Natural killer cell treated with Interleukin-12 subunit alpha and Interleukin-12 subunit beta and Interleukin-15 and Interleukin-18, amount 100 ng/mL, for 72 hours (primary cell): ENCODE data around the gene COL24A1. TPM values are rescaled to one million over a fixed set of nuclear protein-coding genes. Genes with fewer than 3 reads are reported as not detected.
"Not testable (repeated sequence)": the region's sequence is repeated elsewhere in the genome, so short reads cannot be mapped to it uniquely, and the experiment has no call there.

ENCODE experiments used
- ATAC-seq, 2 donors: fragments of 150-1000 bp; cut with Tn5 transposase in 1 of 2; sonication (Bioruptor Pico), chemical (Tn5 transposase) in 1 of 2; 2 replicates each; pipeline ENCODE4 v1.10.0; 2021
- DNase-seq: peaks from one replicate; pipeline ENCODE4 v3.0.0; 2022; ENCODE audit warnings: low spot score
- H3K27ac Mint-ChIP-seq, 2 donors: 1 replicate in 1 of 2; 2 replicates in 1 of 2; pipeline ENCODE4 v1.8.0; 2022; ENCODE audit warnings: mixed read lengths in 2 of 2, mild to moderate bottlenecking in 1 of 2, moderate library complexity in 1 of 2
- H3K27me3 Mint-ChIP-seq, 2 donors: 1 replicate in 1 of 2; 2 replicates in 1 of 2; pipeline ENCODE4 v1.8.0; 2022; ENCODE audit warnings: mixed read lengths in 2 of 2
- H3K36me3 Mint-ChIP-seq: one replicate; pipeline ENCODE4 v1.8.0; 2022; ENCODE audit warnings: mixed read lengths
- H3K4me1 Mint-ChIP-seq, 2 donors: 1 replicate in 1 of 2; 2 replicates in 1 of 2; pipeline ENCODE4 v1.8.0; 2022; ENCODE audit warnings: low read depth in 2 of 2, mixed read lengths in 2 of 2, mild to moderate bottlenecking in 1 of 2
- H3K4me3 Mint-ChIP-seq: one replicate; pipeline ENCODE4 v1.8.0; 2022; ENCODE audit warnings: mixed read lengths
- H3K9me3 Mint-ChIP-seq: 2 replicates; pipeline ENCODE4 v1.8.0; 2022; ENCODE audit warnings: mixed read lengths
- total RNA-seq, 2 donors: library from RNA; stranded (reverse); gene quantifications; one replicate each; pipeline ENCODE4 v1.2.3, GENCODE V29; 2022

Gene COL24A1
- total RNA-seq, 2 donors from 2014 or later: not detected

DNA sequence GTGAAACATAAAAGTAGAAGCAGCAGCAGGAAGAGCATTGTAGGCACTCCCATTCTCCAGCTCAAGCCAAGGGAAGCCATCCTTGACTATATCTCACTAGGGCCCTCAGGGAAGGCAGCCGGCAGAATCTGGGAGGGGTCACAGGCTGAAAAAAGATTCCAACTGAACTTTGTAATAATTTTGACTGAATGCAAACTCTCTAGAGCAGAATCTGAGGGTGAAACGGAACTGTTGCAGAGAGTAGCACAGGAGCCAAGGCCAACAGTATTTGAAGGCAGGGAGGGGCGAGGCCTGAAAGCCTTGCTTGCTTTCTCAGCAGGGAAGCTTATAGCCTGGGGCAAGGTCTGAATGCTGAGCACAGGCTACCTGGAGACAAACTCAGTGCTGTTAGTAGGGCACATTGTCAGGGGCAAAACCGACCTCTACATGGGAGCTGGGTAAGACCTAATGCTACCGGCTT lies 180.6 kb downstream of the COL24A1 start:
- Mint-ChIP-seq H3K27ac (no peak overlapping the region), H3K27me3 (no peaks in the 10 kb centered on the region), H3K4me3 (no peak overlapping the region), H3K4me1 (no peaks in the 10 kb centered on the region), H3K9me3 (peaks cover 10% of the 10 kb centered on the region), H3K36me3 (peaks cover 6% of the 10 kb centered on the region)
- DNase-seq (no peak), ATAC-seq (no peak)

DNA sequence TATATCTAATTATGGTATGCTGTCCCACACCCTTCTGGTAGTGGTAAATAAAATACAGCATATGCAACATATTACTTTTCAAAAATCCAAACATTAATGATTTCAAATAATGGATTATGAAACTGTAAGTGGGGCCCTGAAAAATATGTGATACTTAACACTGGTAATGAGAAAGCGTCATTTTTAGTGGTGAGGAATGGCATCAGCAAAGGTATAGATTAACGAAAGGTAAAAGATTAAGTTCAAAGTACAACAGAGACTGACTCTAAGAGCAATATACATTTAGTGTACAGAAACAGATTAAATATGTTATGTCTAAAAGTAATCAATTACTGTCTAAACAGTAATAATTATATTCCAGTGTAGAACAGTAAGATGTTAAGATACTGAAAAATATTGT lies 194.1 kb downstream of the COL24A1 start:
- no peaks in the 10 kb centered on the region for H3K36me3 Mint-ChIP-seq
- H3K27ac Mint-ChIP-seq: no peak overlapping the region
- H3K27me3 Mint-ChIP-seq: no peaks in the 10 kb centered on the region
- no peak for DNase-seq
- no peak overlapping the region for H3K4me3 Mint-ChIP-seq
- no peak for ATAC-seq
- no peaks in the 10 kb centered on the region for H3K4me1 Mint-ChIP-seq
- peaks cover 5% of the 10 kb centered on the region for H3K9me3 Mint-ChIP-seq

DNA sequence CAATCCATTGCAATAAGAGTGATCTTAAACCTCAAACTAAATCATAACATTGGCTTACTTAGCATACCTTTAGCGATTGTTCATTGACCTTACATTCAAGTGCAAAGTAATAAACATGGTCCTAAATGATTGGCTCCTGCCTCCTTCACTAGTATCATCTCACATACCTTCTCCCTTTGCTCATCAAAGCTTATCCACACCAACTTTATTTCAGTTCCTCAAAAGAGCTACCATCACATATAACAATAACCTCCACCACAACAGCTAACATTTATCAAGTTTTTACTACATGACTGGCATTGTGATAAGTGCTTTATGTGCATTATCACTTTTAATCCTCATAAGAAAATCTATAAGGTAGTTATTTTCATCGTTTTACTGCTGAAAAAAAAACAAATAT lies 198.8 kb downstream of the COL24A1 start:
- H3K27ac Mint-ChIP-seq: no peak overlapping the region
- H3K36me3 Mint-ChIP-seq: no peaks in the 10 kb centered on the region
- no peaks in the 10 kb centered on the region for H3K4me1 Mint-ChIP-seq
- no peak for ATAC-seq
- DNase-seq: no peak
- H3K4me3 Mint-ChIP-seq: no peak overlapping the region
- no peaks in the 10 kb centered on the region for H3K27me3 Mint-ChIP-seq
- peaks cover 5% of the 10 kb centered on the region for H3K9me3 Mint-ChIP-seq

DNA sequence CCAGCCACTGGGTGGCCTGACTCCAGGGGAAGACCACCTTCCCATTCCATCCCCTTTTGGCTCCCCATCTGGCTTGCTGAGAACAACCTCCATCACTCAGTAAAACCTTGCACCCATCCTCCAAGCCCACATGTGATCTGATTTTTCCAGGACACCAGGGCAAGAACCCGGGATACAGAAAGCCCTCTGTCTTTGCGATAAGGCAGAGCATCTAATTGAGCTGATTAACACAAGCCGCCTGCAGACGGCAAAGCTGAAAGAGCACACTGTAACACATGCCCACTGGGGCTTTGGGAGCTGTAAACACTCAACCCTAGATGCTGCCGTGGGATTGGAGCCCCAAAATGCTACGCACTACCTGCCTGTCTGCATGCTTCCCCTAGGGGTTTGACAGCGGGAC lies 201.4 kb downstream of the COL24A1 start:
- ATAC-seq, H3K4me1 Mint-ChIP-seq, H3K4me3 Mint-ChIP-seq, H3K27ac Mint-ChIP-seq, DNase-seq, H3K27me3 Mint-ChIP-seq, H3K36me3 Mint-ChIP-seq, H3K9me3 Mint-ChIP-seq: not testable (repeated sequence)

DNA sequence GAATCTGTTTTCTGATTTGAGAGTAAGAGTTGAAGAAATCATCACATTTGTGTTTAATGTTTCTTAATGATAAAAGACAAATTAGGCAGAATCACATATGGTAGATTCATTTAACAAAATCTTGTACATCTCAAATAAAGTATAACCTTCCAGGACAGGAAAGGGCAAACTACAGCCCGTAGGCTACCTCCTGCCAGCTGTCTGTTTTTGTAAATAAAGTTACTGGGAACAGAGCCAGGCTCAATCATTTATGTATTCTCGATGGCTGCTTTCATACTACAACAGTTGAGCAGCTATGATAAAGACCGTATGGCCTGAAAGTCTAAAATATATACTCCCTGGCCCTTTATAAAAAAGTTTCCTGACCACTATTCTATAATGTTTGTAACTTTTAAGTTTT lies 204.1 kb downstream of the COL24A1 start:
- no peak for ATAC-seq
- H3K4me1 Mint-ChIP-seq: no peaks in the 10 kb centered on the region
- no peak overlapping the region for H3K27ac Mint-ChIP-seq
- peaks cover under 1% of the 10 kb centered on the region for H3K9me3 Mint-ChIP-seq
- no peaks in the 10 kb centered on the region for H3K36me3 Mint-ChIP-seq
- DNase-seq: no peak
- no peak overlapping the region for H3K4me3 Mint-ChIP-seq
- no peaks in the 10 kb centered on the region for H3K27me3 Mint-ChIP-seq

DNA sequence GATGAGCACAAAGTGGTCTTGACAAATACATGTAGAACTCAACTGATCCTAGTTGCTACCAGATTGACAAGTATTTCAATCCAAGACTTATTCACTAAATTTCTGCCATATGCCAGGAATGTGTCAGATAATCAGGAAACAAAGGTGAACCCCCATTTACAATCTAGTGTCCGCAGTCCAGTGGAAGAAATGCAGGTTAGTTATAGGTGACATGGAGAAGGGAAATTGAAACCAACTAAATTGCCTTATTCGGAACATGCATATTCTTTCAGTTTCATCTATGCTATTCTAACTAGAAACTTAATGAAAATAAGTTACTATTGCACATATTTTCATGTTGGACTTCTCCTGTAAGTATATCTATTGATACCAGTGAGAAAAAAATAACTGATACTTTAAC lies 209.4 kb downstream of the COL24A1 start:
- no peaks in the 10 kb centered on the region for H3K27me3 Mint-ChIP-seq
- no peak for DNase-seq
- ATAC-seq: no peak
- H3K4me3 Mint-ChIP-seq: no peak overlapping the region
- no peak overlapping the region for H3K27ac Mint-ChIP-seq
- no peaks in the 10 kb centered on the region for H3K4me1 Mint-ChIP-seq
- H3K9me3 Mint-ChIP-seq: no peaks in the 10 kb centered on the region
- no peaks in the 10 kb centered on the region for H3K36me3 Mint-ChIP-seq

DNA sequence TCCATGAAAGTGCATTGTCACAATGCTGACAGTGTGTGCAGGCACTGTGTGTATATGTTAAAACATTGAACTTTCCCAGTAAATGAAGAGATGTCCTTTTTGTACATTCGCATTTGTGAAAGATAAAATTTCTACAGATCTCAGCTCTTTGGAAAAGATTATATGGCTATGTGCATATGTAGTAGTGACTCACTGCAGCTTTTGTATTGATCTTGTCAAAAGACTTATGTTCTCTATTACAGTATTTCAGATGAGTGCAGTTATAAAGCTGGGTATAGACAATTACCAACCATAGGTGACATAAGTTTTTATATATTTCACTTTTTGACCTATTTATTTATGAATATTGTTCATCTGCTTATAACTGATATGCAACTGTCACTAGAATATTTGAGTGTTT lies 212.6 kb downstream of the COL24A1 start:
- Mint-ChIP-seq H3K4me1 (no peaks in the 10 kb centered on the region), H3K36me3 (no peaks in the 10 kb centered on the region), H3K27ac (no peak overlapping the region), H3K27me3 (no peaks in the 10 kb centered on the region), H3K4me3 (no peak overlapping the region), H3K9me3 (no peaks in the 10 kb centered on the region)
- ATAC-seq (no peak), DNase-seq (no peak)

DNA sequence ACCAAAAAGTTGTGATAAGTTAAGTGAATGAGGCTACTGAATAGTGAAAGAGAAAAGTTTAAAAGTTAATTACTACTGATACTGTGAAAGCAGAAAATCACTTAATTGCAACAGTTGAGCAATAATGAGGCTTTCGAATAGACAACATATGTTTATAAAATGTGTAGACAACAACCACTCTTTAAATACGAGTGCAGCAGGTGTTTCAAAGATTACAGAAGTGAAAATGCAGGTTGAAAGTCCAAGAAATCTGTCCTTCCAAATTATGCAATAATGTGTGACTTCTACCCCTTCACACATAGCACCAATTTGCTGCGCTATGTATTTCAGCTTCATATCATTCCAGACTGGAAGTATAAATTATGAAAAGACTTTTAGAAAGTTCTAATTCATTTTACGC lies 213.0 kb downstream of the COL24A1 start:
- Mint-ChIP-seq H3K4me1 (no peaks in the 10 kb centered on the region), H3K36me3 (no peaks in the 10 kb centered on the region), H3K27me3 (no peaks in the 10 kb centered on the region), H3K4me3 (no peak overlapping the region), H3K9me3 (no peaks in the 10 kb centered on the region), H3K27ac (no peak overlapping the region)
- no peak for ATAC-seq
- DNase-seq: no peak

DNA sequence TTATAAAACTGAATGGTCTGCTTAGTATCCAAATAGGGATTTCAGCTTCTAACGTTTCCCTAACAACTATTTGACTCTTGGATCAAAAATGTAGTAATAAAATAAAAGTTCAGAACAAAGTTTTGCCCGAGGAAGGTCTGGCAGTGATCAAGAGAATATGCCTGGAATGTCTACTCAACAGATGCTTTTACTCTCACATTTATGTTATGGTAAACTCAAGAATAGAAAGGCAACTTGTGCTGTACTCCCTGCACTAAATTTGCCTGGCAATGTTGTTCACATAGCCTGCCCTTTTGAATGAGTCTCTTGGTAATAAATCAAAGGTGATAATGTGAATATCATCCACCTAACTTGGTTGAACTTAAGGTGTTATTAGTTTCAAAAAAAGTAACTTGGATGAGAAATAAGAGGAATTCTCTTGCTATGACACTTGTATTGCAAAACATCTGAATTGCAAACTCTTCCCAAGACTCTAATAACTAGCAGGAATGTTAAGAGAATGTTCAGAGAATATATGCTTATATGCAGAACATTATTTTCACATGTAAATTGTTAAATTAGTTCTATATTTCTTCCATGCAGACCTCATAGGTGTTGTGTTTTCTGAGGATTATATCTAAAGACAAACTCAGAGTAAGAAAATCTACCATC lies 215.8 kb downstream of the COL24A1 start:
- no peak for DNase-seq
- no peaks in the 10 kb centered on the region for H3K27me3 Mint-ChIP-seq
- H3K36me3 Mint-ChIP-seq: no peaks in the 10 kb centered on the region
- ATAC-seq: no peak
- H3K9me3 Mint-ChIP-seq: no peaks in the 10 kb centered on the region
- no peak overlapping the region for H3K27ac Mint-ChIP-seq
- no peak overlapping the region for H3K4me3 Mint-ChIP-seq
- no peaks in the 10 kb centered on the region for H3K4me1 Mint-ChIP-seq

DNA sequence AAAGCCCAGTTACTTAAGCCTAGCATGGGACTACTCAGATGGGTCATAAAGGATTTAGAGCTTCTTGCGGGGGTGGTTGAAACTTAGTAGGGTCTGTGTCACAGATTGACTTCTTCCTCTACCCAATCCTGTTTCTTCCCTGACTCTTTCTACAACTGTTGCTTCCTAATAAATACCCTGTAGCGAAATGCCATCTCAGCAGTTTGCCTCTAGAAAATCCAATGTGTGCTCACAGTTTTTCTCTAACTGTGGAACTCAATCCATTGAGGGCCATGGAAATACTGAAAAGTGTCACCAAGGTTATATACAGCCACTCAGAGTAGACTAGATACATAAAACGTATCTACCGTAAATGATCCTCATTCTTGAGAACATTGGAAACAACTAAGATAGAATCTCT lies 217.7 kb downstream of the COL24A1 start:
- no peak overlapping the region for H3K4me3 Mint-ChIP-seq
- H3K36me3 Mint-ChIP-seq: no peaks in the 10 kb centered on the region
- H3K9me3 Mint-ChIP-seq: no peaks in the 10 kb centered on the region
- H3K27me3 Mint-ChIP-seq: no peaks in the 10 kb centered on the region
- ATAC-seq (no peak), DNase-seq (no peak)
- H3K27ac Mint-ChIP-seq: no peak overlapping the region
- no peaks in the 10 kb centered on the region for H3K4me1 Mint-ChIP-seq

DNA sequence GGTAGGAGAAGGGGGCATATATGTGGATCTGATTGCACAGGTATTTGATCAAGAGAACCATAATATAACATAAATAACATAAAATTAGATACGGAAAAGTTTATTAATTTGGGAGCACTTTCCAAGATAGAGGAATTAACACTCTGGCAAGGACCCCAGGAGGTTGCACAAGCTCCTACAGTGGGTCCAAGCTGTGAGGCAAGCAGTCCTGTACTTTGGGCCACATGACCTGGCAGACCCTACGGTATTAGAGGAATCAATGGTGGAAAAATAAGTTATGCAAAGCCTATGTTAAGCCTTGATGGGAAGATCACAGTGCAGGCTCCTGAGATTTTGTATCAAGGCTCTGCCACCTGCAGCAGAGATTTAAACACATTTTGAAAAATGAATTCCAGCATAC lies 220.1 kb downstream of the COL24A1 start:
- H3K27ac Mint-ChIP-seq: no peak overlapping the region
- H3K4me3 Mint-ChIP-seq: no peak overlapping the region
- H3K9me3 Mint-ChIP-seq: no peaks in the 10 kb centered on the region
- ATAC-seq (no peak), DNase-seq (no peak)
- H3K4me1 Mint-ChIP-seq: no peaks in the 10 kb centered on the region
- H3K36me3 Mint-ChIP-seq: no peaks in the 10 kb centered on the region
- no peaks in the 10 kb centered on the region for H3K27me3 Mint-ChIP-seq

DNA sequence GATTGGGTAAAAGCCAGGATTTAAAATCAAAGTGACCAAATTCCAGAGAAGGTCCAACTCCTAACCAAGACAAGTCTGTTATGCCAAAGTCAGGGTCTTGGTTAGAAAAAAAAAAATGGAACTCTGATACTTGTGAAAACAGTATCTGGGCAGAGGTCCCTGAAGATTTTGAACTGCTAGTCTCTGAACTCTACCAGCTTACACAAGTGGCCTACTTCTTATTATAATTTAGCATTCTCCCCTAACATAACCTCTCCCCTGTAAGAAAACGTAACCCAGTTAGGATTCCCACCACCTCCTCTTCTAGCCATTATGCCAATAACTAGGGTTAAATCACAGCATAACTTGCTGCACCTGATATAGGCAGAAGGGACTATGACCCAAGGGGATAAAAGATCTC lies 220.5 kb downstream of the COL24A1 start:
- Mint-ChIP-seq H3K27me3 (no peaks in the 10 kb centered on the region), H3K4me3 (no peak overlapping the region), H3K27ac (no peak overlapping the region), H3K9me3 (no peaks in the 10 kb centered on the region), H3K36me3 (no peaks in the 10 kb centered on the region), H3K4me1 (no peaks in the 10 kb centered on the region)
- ATAC-seq: no peak
- no peak for DNase-seq

DNA sequence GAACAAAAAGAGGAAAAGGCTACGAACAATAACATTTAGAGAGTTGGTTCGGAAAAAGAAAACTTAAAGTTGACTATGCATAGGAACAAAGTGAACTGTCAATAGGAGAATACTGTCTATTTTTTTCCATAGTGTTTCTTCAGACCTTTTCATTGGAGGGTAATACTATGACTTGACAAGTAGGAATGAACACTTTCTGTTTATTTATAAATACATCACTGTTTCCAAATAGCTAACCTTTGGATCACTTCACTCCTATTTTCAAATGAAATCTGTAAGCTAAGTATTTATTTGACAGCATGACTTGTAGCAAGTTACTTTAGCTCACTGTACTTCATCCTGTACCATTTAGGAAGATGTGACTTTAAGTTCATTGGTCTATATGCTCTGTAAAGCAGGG lies 221.3 kb downstream of the COL24A1 start:
- no peaks in the 10 kb centered on the region for H3K4me1 Mint-ChIP-seq
- no peak overlapping the region for H3K4me3 Mint-ChIP-seq
- no peaks in the 10 kb centered on the region for H3K27me3 Mint-ChIP-seq
- no peak for DNase-seq
- ATAC-seq: no peak
- no peak overlapping the region for H3K27ac Mint-ChIP-seq
- no peaks in the 10 kb centered on the region for H3K9me3 Mint-ChIP-seq
- H3K36me3 Mint-ChIP-seq: no peaks in the 10 kb centered on the region

DNA sequence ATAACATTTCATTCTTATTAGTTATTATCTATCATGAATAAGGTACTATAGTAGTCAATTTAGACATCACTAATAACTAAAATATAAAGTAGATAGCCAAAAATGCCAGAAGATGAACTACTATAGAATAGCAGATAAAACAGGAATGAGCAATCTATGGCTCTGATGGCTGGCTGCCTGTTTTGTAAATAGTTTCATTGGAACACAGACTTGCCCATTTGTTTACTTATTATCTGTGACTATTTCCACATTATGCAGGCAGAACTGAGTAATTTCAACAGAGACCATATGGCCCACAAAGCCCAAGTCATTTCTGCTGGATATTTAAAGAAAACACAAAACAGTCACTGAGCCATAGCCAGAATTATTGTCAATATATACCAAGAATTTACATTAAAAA lies 222.1 kb downstream of the COL24A1 start:
- ATAC-seq (no peak), DNase-seq (no peak)
- H3K27me3 Mint-ChIP-seq: no peaks in the 10 kb centered on the region
- H3K36me3 Mint-ChIP-seq: no peaks in the 10 kb centered on the region
- no peak overlapping the region for H3K4me3 Mint-ChIP-seq
- no peaks in the 10 kb centered on the region for H3K4me1 Mint-ChIP-seq
- no peaks in the 10 kb centered on the region for H3K9me3 Mint-ChIP-seq
- no peak overlapping the region for H3K27ac Mint-ChIP-seq

DNA sequence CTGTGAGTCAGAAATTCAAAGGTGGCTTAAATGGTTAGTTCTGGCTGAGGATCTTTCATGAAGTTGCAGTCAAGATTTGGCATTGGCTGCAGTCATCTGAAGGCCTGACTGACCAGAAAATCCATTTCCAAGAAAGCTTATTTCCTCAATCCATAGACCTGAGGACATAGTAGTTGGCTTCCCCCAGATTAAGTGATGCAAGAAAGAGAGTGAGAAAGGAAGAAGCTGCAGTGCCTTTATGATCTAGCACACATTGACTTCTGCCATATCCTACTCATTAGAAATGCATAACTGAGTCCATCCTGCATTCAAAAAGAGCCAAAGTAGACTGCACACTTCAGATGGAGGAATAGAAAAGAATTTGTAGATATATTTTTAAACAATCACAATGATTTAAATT lies 222.6 kb downstream of the COL24A1 start:
- Mint-ChIP-seq H3K9me3 (no peaks in the 10 kb centered on the region), H3K27me3 (no peaks in the 10 kb centered on the region), H3K36me3 (no peaks in the 10 kb centered on the region), H3K4me1 (no peaks in the 10 kb centered on the region), H3K27ac (no peak overlapping the region), H3K4me3 (no peak overlapping the region)
- DNase-seq (no peak), ATAC-seq (no peak)
